Measurements from ENCODE around the gene RNASE9. TPM values are rescaled to one million over a fixed set of nuclear protein-coding genes. Genes with fewer than 3 reads are reported as not detected.

The RNASE9 gene
- total and polyA plus RNA-seq, 4 donors = not detected

DNA sequence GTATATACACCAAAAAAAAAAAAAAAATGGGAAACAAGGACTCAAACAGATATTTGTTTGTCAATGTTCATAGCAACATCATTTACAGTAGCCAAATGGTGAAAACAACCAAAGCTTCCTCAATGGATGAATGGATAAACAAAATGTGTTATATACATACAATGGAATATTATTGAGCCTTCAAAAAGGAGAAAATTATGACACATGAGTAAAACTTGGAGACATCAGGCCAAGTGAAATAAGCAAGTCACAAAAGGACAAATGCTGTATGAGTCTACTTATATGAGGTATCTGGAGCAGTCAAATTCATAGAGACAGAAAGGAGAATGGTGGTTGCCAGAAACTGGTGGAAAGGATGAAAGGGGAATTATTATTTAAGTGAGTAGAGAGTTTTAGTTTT, 7.8 kb downstream of the RNASE9 start (continued):
- TF ChIP-seq ZBTB33 (IDR thresholded peaks at IDR 0.05) (no peak), TAF1 (conservative IDR thresholded peaks at IDR 0.05) (no peak), HNF4G (IDR thresholded peaks at IDR 0.05) (no peak), SP1 (IDR thresholded peaks at IDR 0.05) (no peak), GABPA (IDR thresholded peaks at IDR 0.05 in 1 of 2, conservative IDR thresholded peaks at IDR 0.05 in 1 of 2) (no peak), EGR1 (IDR thresholded peaks at IDR 0.05; ENCODE audit: low read depth in 2 of 2) (no peak), FOXA2 (IDR thresholded peaks at IDR 0.05) (no peak), ATF3 (IDR thresholded peaks at IDR 0.05) (no peak), RAD21 (IDR thresholded peaks at IDR 0.05) (no peak)

DNA sequence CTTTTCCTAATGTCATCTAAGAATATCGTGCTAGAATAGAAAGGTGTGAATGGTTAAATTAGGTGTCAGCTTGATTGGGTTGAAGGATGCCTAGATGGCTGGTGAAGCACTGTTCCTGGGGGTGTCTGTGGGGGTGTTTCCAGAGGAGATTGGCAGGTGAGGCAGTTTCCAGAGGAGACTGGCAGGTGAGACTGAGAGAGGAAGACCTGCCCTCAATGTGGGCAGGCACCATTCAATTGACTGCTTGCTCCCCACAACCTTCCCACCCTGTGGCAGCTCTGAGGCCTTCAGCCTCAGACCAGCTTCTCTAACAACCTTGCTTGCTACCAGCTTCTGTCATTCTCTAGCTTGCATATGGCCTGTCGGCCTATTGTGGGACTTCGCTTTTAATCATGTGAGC, 9.2 kb downstream of the RNASE9 start:
- H3K27ac ChIP-seq (ENCODE audit: low read depth in 1 of 2, low read length in 2 of 2) = no peak overlapping the region
- no peaks in the 10 kb centered on the region for H3K27me3 ChIP-seq (ENCODE audit: control insufficient read depth in 4 of 4, insufficient read depth in 4 of 4, low read length in 3 of 4)
- TF ChIP-seq FOXA1 (IDR thresholded peaks at IDR 0.05) = no peak
- H3K4me1 ChIP-seq (ENCODE audit: control insufficient read depth in 4 of 4, insufficient read depth in 4 of 4, low read length in 3 of 4) = no peaks in the 10 kb centered on the region
- H3K4me3 ChIP-seq (ENCODE audit: low read depth in 1 of 3, low read length in 3 of 3) = no peak overlapping the region
- no peak for DNase-seq (ENCODE audit: low spot score)
- no peaks in the 10 kb centered on the region for H3K9me3 ChIP-seq (ENCODE audit: control insufficient read depth in 4 of 4, low read length in 3 of 4)
- no peaks in the 10 kb centered on the region for H3K36me3 ChIP-seq (ENCODE audit: control insufficient read depth in 4 of 4, insufficient read depth in 3 of 4, low read depth in 1 of 4, low read length in 3 of 4)
- WGBS = 91% methylated on average over 3 of the region's 3 CpGs
- no peak overlapping the region for H3K9ac ChIP-seq (ENCODE audit: low read depth in 1 of 2, low read length in 2 of 2)

- TF ChIP-seq FOXA2 (IDR thresholded peaks at IDR 0.05) = no peak
- no peak for TF ChIP-seq FOXA1 (IDR thresholded peaks at IDR 0.05)
- no peak for TF ChIP-seq HNF4A (conservative IDR thresholded peaks at IDR 0.05)
- no peak for TF ChIP-seq EGR1 (IDR thresholded peaks at IDR 0.05; ENCODE audit: low read depth in 2 of 2)
- TF ChIP-seq, protein P1, sequence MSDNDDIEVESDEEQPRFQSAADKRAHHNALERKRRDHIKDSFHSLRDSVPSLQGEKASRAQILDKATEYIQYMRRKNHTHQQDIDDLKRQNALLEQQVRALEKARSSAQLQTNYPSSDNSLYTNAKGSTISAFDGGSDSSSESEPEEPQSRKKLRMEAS (IDR thresholded peaks at IDR 0.05) = no peak
Measured at GRCh38 chr14:20550926-20551325, 9.9 kb downstream of the RNASE9 start.

GRCh38 chr14:20548414-20549158, 12.3 kb downstream of the RNASE9 start:
- Histone ChIP-seq H3K4me1 (ENCODE audit: control insufficient read depth in 4 of 4, insufficient read depth in 4 of 4, low read length in 3 of 4) (no peaks in the 10 kb centered on the region), H3K27ac (ENCODE audit: low read depth in 1 of 2, low read length in 2 of 2) (no peak overlapping the region), H3K36me3 (ENCODE audit: control insufficient read depth in 4 of 4, insufficient read depth in 3 of 4, low read depth in 1 of 4, low read length in 3 of 4) (no peaks in the 10 kb centered on the region), H3K9me3 (ENCODE audit: control insufficient read depth in 4 of 4, low read length in 3 of 4) (no peaks in the 10 kb centered on the region), H3K27me3 (ENCODE audit: control insufficient read depth in 4 of 4, insufficient read depth in 4 of 4, low read length in 3 of 4) (no peaks in the 10 kb centered on the region), H3K4me3 (ENCODE audit: low read depth in 1 of 3, low read length in 3 of 3) (no peak overlapping the region), H3K9ac (ENCODE audit: low read depth in 1 of 2, low read length in 2 of 2) (no peak overlapping the region)
- no peak for TF ChIP-seq ATF3 (IDR thresholded peaks at IDR 0.05)
- WGBS = 92% methylated on average over 10 of the region's 10 CpGs
- no peak for DNase-seq (ENCODE audit: low spot score)

More at GRCh38 chr14:20550926-20551325, 9.9 kb downstream of the RNASE9 start:
- no peak overlapping the region for H3K9ac ChIP-seq (ENCODE audit: low read depth in 1 of 2, low read length in 2 of 2)
- DNase-seq (ENCODE audit: low spot score) = no peak
- no peak overlapping the region for H3K4me3 ChIP-seq (ENCODE audit: low read depth in 1 of 3, low read length in 3 of 3)
- H3K27ac ChIP-seq (ENCODE audit: low read depth in 1 of 2, low read length in 2 of 2) = no peak overlapping the region
- no peaks in the 10 kb centered on the region for H3K4me1 ChIP-seq (ENCODE audit: control insufficient read depth in 4 of 4, insufficient read depth in 4 of 4, low read length in 3 of 4)
- H3K36me3 ChIP-seq (ENCODE audit: control insufficient read depth in 4 of 4, insufficient read depth in 3 of 4, low read depth in 1 of 4, low read length in 3 of 4) = no peaks in the 10 kb centered on the region
- WGBS = 90% methylated on average over 2 of the region's 2 CpGs
- no peaks in the 10 kb centered on the region for H3K9me3 ChIP-seq (ENCODE audit: control insufficient read depth in 4 of 4, low read length in 3 of 4)
- no peaks in the 10 kb centered on the region for H3K27me3 ChIP-seq (ENCODE audit: control insufficient read depth in 4 of 4, insufficient read depth in 4 of 4, low read length in 3 of 4)
